Measurements from ENCODE around the gene SPATC1L.
"Not testable (repeated sequence)": the region's sequence is repeated elsewhere in the genome, so short reads cannot be mapped to it uniquely, and the experiment has no call there.

The SPATC1L gene

DNA sequence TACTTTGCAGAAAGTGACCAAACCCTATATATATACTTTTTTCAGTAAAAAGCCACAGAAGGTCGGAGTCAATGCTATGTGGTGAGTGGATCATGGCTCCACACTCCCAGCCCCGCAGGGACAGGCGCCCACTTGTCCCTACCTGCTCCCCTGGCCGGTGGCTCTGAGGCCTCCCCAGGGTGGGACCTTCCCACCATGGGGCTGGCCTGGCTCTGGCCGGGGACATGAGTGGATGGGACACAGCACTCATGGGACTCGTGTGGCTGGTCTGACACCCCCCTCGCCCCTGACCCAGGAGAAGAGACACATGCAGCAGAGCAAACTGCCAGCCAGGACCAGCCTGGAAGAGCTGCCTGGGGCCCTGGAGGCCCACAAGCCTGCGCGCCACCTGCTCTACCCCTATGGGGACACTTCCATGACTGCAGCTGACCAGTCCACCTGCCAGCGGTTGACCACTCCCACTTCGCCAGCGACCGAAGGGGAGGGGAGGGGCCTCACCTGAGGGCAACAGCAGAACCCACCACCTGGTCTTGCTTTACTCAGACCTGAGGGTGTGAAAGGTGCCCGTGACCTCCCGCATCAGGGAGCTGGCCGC, 2.2 kb downstream of the SPATC1L start:
- DNase-seq, result no peak

- DNase-seq, result no peak
These were observed 2.8 kb downstream of the SPATC1L start for GRCh38 chr21:46181436-46181835.

DNA sequence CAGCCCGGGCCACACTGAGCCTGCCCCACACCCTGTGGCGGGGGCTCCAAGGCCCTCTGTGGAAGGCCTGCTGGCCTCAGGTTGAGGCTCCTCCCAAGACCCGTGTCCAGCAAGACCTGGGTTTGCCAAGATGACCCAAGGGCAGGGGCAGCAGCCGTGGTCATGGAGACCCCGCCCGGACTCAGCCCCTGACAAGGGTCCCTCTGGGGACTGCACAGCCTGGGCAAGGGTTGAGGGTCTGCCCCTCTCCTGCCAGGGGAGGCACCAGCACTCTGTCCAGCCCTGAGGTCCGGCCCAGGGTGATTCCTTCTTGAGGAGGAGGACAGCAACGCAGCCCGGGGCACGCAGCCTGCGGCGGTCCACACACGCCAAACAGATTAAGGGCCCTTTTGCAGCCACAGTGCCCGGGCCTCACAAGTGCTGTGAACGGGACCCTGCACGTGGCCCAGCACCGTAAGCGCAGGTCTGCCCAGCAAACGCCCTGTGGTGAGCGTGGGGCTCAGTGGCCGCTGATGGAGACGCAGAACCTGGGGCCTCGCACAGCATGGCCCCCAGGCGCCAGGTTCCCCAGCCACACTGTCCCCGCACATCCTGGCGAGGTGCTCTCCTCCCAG, 3.4 kb downstream of the SPATC1L start:
- DNase-seq, result no peak

- no peak for DNase-seq
These were observed 4.1 kb downstream of the SPATC1L start for GRCh38 chr21:46180079-46180722.

GRCh38 chr21:46179708-46180078, 4.6 kb downstream of the SPATC1L start:
- DNase-seq, result no peak

DNA sequence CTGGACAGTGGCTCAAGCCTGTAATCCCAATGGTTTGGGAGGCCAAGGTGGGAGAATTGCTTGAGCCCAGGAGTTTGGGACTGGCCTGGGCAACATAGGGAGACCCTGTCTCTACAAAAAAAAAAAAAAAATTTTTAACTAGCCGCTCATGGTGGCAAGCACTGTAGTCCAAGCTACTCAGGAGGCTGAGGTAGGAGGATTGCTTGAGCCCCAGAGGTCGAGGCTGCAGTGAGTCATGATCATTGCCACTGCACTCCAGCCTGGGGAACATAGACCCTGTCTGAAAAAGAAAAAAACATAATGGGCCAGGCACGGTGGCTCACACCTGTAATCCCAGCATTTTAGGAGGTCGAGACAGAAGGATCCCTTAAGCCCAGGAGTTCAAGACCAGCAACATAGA, 5.3 kb downstream of the SPATC1L start:
- no peak for DNase-seq

DNA sequence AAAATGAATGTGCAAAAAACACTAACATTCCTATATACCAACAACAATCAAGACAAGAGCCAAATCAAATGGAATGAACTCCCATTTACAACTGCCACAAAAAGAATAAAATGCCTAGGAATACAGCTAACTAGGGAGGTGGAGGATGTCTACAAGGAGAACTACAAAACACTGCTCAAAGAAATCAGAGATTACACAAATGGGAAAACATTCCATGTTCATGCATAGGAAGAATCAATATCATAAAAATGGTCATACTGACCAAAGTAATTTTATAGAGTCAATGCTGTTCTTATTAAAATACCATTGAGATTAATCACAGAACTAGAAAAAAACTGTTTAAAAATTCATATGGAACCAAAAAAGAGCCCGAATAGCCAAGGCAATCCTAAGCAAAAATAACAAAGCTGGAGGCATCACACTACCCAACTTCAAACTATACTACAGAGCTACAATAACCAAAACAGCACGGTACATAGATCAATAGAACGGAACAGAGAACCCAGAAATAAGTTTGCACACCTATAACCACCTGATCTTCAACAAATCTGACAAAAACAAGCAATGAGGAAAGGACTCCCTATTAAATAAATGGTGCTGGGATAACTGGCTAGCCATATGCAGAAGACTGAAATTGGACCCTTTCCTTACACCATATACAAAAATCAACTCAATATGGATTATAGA, 7.7 kb downstream of the SPATC1L start:
- not testable (repeated sequence) for DNase-seq

DNA sequence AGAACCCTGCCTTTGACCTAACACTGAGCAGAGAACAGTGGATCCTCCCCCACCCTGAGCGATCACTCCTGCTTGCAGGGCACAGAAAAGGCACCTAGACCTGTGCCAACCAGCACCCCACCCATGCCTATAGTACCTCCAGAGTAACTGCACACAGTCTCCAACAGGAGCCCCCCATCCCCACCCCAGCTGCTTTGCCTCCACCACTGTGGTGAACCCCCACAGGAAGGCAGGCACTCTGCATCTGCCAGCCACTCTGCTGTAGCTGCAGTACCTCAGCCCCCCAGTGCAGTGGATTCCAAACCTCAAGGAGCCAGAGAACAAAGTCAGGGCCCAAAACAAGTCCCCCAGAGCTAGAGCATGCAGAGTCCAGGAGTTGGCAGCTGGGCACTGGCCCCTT, 10.7 kb downstream of the SPATC1L start:
- DNase-seq, result no peak

GRCh38 chr21:46172863-46173528, 11.3 kb downstream of the SPATC1L start:
- DNase-seq, result no peak

DNA sequence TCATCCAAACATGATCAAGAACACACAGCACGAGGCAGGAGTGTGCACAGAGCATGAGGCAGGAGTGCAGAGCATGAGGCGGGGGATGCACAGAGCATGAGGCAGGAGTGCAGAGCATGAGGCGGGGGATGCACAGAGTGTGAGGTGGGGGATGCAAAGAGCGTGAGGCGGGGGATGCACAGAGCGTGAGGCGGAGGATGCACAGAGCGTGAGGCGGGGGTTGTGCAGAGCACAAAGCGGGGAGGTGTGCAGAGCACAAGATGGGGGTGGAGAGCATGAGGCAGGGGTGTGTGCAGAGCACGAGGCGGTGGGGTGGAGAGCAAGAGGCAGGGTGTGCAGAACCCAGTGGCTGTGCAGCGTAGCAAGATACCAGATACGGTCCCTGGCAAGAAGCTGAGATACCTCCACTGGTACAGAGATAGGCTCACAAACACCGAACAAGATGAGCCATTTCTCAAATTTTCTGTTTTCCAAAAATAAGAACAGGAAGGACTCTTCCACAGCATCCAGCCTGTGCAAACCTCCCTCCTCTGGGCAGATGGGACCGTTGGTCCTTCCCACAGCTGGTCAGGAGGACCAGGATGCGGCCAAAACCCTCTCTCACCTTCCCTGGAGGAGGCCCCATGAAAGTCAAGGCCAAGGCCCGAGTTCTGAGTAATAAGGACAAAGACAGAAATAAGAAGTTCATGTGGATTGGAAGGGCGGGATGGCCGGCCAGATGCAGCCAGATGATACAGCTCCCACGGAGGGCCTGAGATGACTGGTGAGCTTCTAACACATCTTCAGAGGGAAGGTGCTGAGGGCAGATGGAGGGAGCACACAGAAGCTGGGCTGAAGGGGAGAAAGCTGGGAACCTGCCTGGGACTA, 12.0 kb downstream of the SPATC1L start:
- no peak for DNase-seq

GRCh38 chr21:46171585-46171984, 12.7 kb downstream of the SPATC1L start:
- no peak for DNase-seq

- not testable (repeated sequence) for DNase-seq
These were observed 13.6 kb downstream of the SPATC1L start for GRCh38 chr21:46170436-46171193.

DNA sequence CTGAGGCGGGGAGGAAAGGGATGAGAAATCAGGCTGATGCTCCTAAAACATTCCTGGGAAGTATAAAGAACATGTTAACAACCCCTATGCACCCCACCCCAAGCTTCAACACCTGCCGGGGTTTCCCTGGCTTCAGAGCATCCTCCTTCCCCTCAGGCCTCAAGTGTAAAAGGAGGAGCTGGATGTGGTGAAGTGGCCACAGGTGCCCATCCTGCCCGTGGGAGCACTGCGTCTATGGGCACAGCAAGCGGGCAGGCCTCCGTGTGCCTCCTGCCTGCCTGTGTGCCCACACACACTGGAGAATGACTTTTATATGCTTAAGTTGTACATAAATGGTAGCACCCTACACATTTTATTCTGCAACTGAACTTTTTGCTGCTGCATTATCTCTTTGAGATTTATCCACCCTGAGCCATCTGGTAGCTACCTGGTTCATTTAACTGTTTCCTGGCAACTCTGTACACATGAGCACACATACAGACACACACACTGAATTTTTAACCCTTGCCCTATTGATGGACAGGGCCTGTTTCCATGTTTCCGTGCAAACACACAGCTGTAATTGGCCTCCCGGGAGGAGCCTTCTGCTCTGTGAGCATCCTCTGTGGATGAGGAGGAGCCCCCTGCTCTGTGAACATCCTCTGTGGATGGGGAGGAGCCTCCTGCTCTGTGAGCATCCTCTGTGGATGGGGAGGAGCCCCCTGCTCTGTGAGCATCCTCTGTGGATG, 15.4 kb downstream of the SPATC1L start:
- no peak for DNase-seq

- no peak for DNase-seq
These were observed 16.0 kb downstream of the SPATC1L start for GRCh38 chr21:46168238-46168637.

DNA sequence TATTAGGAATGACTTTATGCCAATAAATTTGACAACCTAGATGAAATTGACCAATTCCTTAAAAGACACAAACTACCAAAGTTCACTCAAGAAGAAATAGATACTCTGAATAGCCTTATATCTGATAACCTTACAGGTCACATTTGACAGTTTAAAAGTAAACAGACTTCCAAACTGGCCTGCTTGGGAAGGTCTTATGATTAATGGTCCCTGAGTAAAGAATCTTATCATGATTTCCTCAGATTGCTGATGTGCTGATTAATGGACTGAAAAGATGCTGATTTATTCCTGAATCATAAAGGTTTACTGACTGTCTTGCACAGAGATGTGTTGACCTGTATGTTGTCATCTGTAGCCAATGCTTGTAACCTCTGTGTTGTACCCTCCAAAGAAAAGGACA, 19.2 kb downstream of the SPATC1L start:
- no peak for DNase-seq

DNA sequence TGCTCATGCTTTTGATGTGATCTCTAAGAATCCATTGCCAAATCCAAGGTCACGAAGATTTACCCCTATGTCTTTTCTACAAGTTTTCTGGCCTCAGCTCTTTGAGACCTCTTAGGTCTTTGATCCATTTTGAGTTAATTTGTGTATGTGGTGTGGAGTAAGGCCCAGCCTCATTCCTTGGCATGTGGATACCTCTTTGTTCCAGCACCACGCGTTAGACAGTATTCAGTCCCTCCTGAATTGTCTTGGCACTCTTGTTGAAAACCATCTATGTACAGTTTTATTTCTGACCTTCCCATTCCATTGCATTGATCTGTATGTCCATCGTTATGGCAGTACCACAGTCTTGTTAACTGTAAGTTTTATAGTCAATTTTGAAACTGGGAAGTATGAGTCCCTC, 20.9 kb downstream of the SPATC1L start:
- no peak for DNase-seq

GRCh38 chr21:46161633-46162592, 22.3 kb downstream of the SPATC1L start:
- DNase-seq, result no peak

GRCh38 chr21:46160907-46161632, 23.2 kb downstream of the SPATC1L start:
- no peak for DNase-seq

DNA sequence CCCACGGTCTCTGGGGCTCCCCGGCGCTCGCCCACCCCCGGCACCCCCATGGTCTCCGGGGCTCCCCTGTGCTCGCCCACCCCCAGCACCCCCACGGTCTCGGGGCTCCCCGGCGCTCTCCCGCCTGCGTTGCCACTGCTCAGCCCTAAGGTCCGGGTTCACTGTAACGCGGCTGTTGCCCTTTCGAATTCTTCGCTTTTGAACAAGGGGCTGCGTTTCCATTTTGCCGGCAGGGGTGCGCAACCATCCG, 23.7 kb downstream of the SPATC1L start:
- DNase-seq, result no peak
